Measurements from ENCODE around the gene SYT10.
"Not testable (repeated sequence)": the region's sequence is repeated elsewhere in the genome, so short reads cannot be mapped to it uniquely, and the experiment has no call there.

SYT10 gene

GRCh38 chr12:33331961-33332398 is 107.6 kb downstream of the SYT10 start:
- not testable (repeated sequence) for DNase-seq

GRCh38 chr12:33330940-33331339 is 108.7 kb downstream of the SYT10 start:
- DNase-seq = no peak

All from activated CD4-positive, alpha-beta T cell treated with anti-CD3 and anti-CD28 coated beads for 1 hour (primary cell).